Endodermal cell (in vitro differentiated cells): ENCODE data around the gene MACROD2. TPM values are rescaled to one million over a fixed set of nuclear protein-coding genes. Genes with fewer than 3 reads are reported as not detected.

Experiments
- DNase-seq: peaks from one replicate; pipeline ENCODE4 v3.0.0-alpha.2; 2017
- H3K27ac ChIP-seq: 2 replicates; pipeline ENCODE4 v1.5.1; 2013; ENCODE audit warnings: mild to moderate bottlenecking, low read depth, low read length, moderate library complexity
- H3K27me3 ChIP-seq: 2 replicates; pipeline ENCODE4 v1.6.1; 2013; ENCODE audit warnings: mild to moderate bottlenecking, low read length, moderate library complexity; ENCODE audit not compliant: insufficient read depth, control insufficient read depth, poor library complexity, severe bottlenecking
- H3K36me3 ChIP-seq: 2 replicates; pipeline ENCODE4 v1.7.0; 2013; ENCODE audit warnings: mild to moderate bottlenecking, low read length, moderate library complexity; ENCODE audit not compliant: control insufficient read depth, insufficient read depth
- H3K4me1 ChIP-seq: one replicate; pipeline ENCODE4 v1.7.0; 2013; ENCODE audit warnings: low read length; ENCODE audit not compliant: control insufficient read depth, insufficient read depth
- H3K4me3 ChIP-seq: 2 replicates; pipeline ENCODE4 v1.5.1; 2013; ENCODE audit warnings: mild to moderate bottlenecking, low read length, moderate library complexity
- H3K9ac ChIP-seq: 2 replicates; pipeline ENCODE4 v1.6.1; 2013; ENCODE audit warnings: mild to moderate bottlenecking, low read length, moderate library complexity; ENCODE audit not compliant: poor library complexity, severe bottlenecking; ENCODE audit errors: extremely low read depth
- H3K9me3 ChIP-seq: 2 replicates; pipeline ENCODE4 v1.6.1; 2013; ENCODE audit warnings: mild to moderate bottlenecking, low read length, moderate library complexity; ENCODE audit not compliant: control insufficient read depth
- H3K27ac Mint-ChIP-seq: 2 replicates; pipeline ENCODE4 v1.8.0; 2020; ENCODE audit warnings: mixed read lengths
- H3K27me3 Mint-ChIP-seq: 2 replicates; pipeline ENCODE4 v1.8.0; 2021; ENCODE audit warnings: mild to moderate bottlenecking, mixed read lengths; ENCODE audit not compliant: insufficient read depth
- H3K36me3 Mint-ChIP-seq: 2 replicates; pipeline ENCODE4 v1.8.0; 2020; ENCODE audit warnings: low read depth, mixed read lengths
- H3K4me1 Mint-ChIP-seq: 2 replicates; pipeline ENCODE4 v1.8.0; 2020; ENCODE audit warnings: mixed read lengths
- H3K4me3 Mint-ChIP-seq: 2 replicates; pipeline ENCODE4 v1.8.0; 2020; ENCODE audit warnings: mild to moderate bottlenecking, moderate library complexity, mixed read lengths
- H3K9me3 Mint-ChIP-seq: 2 replicates; pipeline ENCODE4 v1.8.0; 2020; ENCODE audit warnings: mild to moderate bottlenecking, mixed read lengths
- WGBS, 2 experiments: methylation state at CpG; one replicate each; pipeline versions ENCODE4 v1.1.5 to v1.1.7; 2013; ENCODE audit warnings: missing lambda C conversion rate in 2 of 2, mixed read lengths in 1 of 2; ENCODE audit not compliant: insufficient coverage in 1 of 2, insufficient read length in 1 of 2; 5-methylcytosine and 5-hydroxymethylcytosine counted together
- total RNA-seq, 2 donors: library from RNA; stranded (reverse); fragmentation: NEBNext Ultra II Directional in 1 of 2; extraction: Animal tissue kit (Norgen Biotek cat#: 25700) in 1 of 2; gene quantifications; 2 replicates in 1 of 2; 3 replicates in 1 of 2; pipeline ENCODE4 v1.2.1, GENCODE V29; 2021
- TF ChIP-seq, protein P1 (sequence below): fragments of 200-600 bp; sonication (generic); conservative IDR thresholded peaks from 2 replicates; pipeline ENCODE4 v1.5.0; 2021; ENCODE audit warnings: antibody characterized with exemption, mild to moderate bottlenecking

Gene MACROD2
- total RNA-seq, 2 donors from 2014 or later, result 2.3 to 4.8 TPM

DNA sequence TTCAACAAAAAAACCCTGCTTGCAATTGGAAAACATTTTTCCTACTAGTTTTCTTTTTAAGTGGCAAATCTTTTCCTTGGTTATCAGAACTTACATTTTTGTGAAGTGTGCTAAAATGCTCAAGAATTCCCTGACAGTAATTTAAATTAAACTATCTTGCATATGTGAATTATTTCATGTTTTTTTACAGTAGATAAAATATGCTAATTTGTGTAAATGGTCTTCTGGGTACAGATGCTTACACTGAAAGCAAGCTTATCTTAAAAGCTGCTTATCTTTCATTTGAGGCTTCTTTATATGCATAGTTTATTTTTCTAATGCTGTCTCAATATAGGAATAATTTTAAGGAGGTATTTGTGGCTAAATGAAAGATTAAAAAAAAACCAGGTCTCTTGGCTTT, 745.1 kb downstream of the MACROD2 start:
- H3K4me1 Mint-ChIP-seq, result peaks cover 6% of the 10 kb centered on the region
- H3K9me3 ChIP-seq, result no peaks in the 10 kb centered on the region
- TF ChIP-seq, protein P1, sequence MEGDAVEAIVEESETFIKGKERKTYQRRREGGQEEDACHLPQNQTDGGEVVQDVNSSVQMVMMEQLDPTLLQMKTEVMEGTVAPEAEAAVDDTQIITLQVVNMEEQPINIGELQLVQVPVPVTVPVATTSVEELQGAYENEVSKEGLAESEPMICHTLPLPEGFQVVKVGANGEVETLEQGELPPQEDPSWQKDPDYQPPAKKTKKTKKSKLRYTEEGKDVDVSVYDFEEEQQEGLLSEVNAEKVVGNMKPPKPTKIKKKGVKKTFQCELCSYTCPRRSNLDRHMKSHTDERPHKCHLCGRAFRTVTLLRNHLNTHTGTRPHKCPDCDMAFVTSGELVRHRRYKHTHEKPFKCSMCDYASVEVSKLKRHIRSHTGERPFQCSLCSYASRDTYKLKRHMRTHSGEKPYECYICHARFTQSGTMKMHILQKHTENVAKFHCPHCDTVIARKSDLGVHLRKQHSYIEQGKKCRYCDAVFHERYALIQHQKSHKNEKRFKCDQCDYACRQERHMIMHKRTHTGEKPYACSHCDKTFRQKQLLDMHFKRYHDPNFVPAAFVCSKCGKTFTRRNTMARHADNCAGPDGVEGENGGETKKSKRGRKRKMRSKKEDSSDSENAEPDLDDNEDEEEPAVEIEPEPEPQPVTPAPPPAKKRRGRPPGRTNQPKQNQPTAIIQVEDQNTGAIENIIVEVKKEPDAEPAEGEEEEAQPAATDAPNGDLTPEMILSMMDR, result no peak
- no peaks in the 10 kb centered on the region for H3K4me1 ChIP-seq
- no peaks in the 10 kb centered on the region for H3K27me3 Mint-ChIP-seq
- H3K27me3 ChIP-seq, result no peaks in the 10 kb centered on the region
- H3K36me3 ChIP-seq, result no peaks in the 10 kb centered on the region
- DNase-seq, result no peak
- no peak overlapping the region for H3K9ac ChIP-seq
- H3K27ac ChIP-seq, result no peak overlapping the region
- no peaks in the 10 kb centered on the region for H3K9me3 Mint-ChIP-seq
- no peaks in the 10 kb centered on the region for H3K36me3 Mint-ChIP-seq
- no peak overlapping the region for H3K4me3 ChIP-seq
- no peak overlapping the region for H3K27ac Mint-ChIP-seq
- no peak overlapping the region for H3K4me3 Mint-ChIP-seq

DNA sequence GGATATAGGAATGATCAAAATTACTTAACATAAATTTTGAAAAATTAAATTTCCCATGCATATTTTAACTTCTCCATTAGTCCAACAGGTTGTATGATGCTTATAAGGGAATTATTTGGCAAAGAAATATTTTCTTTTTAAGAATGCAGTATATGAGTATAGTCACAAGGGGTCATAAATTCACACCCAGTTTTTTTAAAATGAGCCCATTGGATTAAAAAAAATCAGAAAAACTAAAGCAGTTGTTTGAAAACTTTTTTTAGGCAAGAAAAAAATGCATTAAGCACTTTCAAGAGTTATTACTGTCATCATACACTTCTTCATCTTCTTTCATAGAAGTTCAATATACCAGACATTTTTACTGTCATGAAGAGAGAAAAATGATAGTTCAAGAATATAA, 746.3 kb downstream of the MACROD2 start:
- H3K4me1 Mint-ChIP-seq, result peaks cover 16% of the 10 kb centered on the region
- H3K4me3 Mint-ChIP-seq, result no peak overlapping the region
- no peak overlapping the region for H3K27ac ChIP-seq
- H3K4me1 ChIP-seq, result no peaks in the 10 kb centered on the region
- no peak overlapping the region for H3K27ac Mint-ChIP-seq
- H3K27me3 Mint-ChIP-seq, result no peaks in the 10 kb centered on the region
- no peaks in the 10 kb centered on the region for H3K36me3 ChIP-seq
- DNase-seq, result no peak
- H3K27me3 ChIP-seq, result no peaks in the 10 kb centered on the region
- no peaks in the 10 kb centered on the region for H3K36me3 Mint-ChIP-seq
- H3K9me3 Mint-ChIP-seq, result no peaks in the 10 kb centered on the region
- no peaks in the 10 kb centered on the region for H3K9me3 ChIP-seq
- no peak overlapping the region for H3K9ac ChIP-seq
- TF ChIP-seq, protein P1, result peak; percentile 39
- no peak overlapping the region for H3K4me3 ChIP-seq

DNA sequence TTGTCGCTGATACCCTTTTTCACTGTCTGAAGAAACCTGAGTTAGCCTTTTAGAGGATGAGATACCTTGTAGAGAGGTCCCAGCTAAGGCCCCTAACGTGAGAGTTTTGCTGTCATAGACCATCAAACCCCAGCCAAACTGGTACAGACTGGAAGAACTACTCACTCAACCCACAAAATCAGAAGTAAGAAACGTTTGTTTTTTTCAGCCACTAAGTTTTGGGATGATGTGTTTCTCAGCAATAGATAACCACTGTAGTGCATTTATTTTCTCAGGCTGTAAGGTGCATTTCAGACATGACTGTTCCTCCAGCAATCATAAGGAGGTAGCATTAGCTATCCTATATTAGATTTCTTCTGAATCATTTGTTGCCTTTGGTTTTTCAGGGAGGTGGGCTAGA, 749.4 kb downstream of the MACROD2 start:
- H3K4me1 Mint-ChIP-seq, result peaks cover 16% of the 10 kb centered on the region
- no peaks in the 10 kb centered on the region for H3K9me3 Mint-ChIP-seq
- Histone ChIP-seq H3K36me3 (no peaks in the 10 kb centered on the region), H3K4me1 (no peaks in the 10 kb centered on the region), H3K4me3 (no peak overlapping the region), H3K27ac (no peak overlapping the region), H3K9ac (no peak overlapping the region), H3K27me3 (no peaks in the 10 kb centered on the region), H3K9me3 (no peaks in the 10 kb centered on the region)
- TF ChIP-seq, protein P1, result no peak
- no peak overlapping the region for H3K4me3 Mint-ChIP-seq
- no peak for DNase-seq
- H3K36me3 Mint-ChIP-seq, result no peaks in the 10 kb centered on the region
- H3K27ac Mint-ChIP-seq, result no peak overlapping the region
- H3K27me3 Mint-ChIP-seq, result no peaks in the 10 kb centered on the region
- WGBS, 2 experiments, result 61 to 100% methylated on average over 1 to 3 of the region's 3 CpGs
